Epithelial cell of esophagus (primary cell): ENCODE data around the gene GHRH.

Experiments used
- DNase-seq: peaks from one replicate; pipeline ENCODE4 v3.0.0; 2010; ENCODE audit warnings: low read depth
- H3K4me3 ChIP-seq: 2 replicates; pipeline ENCODE4 v1.5.1; 2011; ENCODE audit warnings: mild to moderate bottlenecking, low read length, control low read depth
- CTCF ChIP-seq: IDR thresholded peaks from 2 replicates; pipeline ENCODE4 v1.5.1; 2011; ENCODE audit warnings: low read depth, mild to moderate bottlenecking, low read length, control low read depth, inconsistent platforms; ENCODE audit not compliant: insufficient read depth; ENCODE audit errors: missing control alignments

The GHRH gene

GRCh38 chr20:37283530-37284195, 22.0 kb upstream of the GHRH start:
- no peak for DNase-seq
- no peak overlapping the region for H3K4me3 ChIP-seq
- no peak for TF ChIP-seq CTCF

- DNase-seq = peak; percentile 66
- no peak overlapping the region for H3K4me3 ChIP-seq
- TF ChIP-seq CTCF = peak; percentile 64
Measured at GRCh38 chr20:37282556-37282955, 20.9 kb upstream of the GHRH start.

- TF ChIP-seq CTCF = no peak
- H3K4me3 ChIP-seq = no peak overlapping the region
Measured at GRCh38 chr20:37280403-37280802, 18.8 kb upstream of the GHRH start.

GRCh38 chr20:37279820-37280219, 18.2 kb upstream of the GHRH start:
- DNase-seq = no peak
- TF ChIP-seq CTCF = no peak
- H3K4me3 ChIP-seq = no peak overlapping the region

More at GRCh38 chr20:37280403-37280802, 18.8 kb upstream of the GHRH start:
- no peak for DNase-seq

- no peak for TF ChIP-seq CTCF
- no peak overlapping the region for H3K4me3 ChIP-seq
- DNase-seq = peak; percentile 68
Measured at GRCh38 chr20:37278966-37279590, 17.5 kb upstream of the GHRH start.

GRCh38 chr20:37277253-37277593, 15.6 kb upstream of the GHRH start:
- no peak for DNase-seq
- no peak overlapping the region for H3K4me3 ChIP-seq
- TF ChIP-seq CTCF = no peak
